ENCODE results near the gene MLPH. TPM values are rescaled to one million over a fixed set of nuclear protein-coding genes. Genes with fewer than 3 reads are reported as not detected.
A peak's percentile ranks its signal among the peaks of the same experiment; 100 is the strongest.

MLPH gene
- total RNA-seq, 6 experiments from 2014 or later = 20.8 to 52.8 (median 35.1) TPM

DNA sequence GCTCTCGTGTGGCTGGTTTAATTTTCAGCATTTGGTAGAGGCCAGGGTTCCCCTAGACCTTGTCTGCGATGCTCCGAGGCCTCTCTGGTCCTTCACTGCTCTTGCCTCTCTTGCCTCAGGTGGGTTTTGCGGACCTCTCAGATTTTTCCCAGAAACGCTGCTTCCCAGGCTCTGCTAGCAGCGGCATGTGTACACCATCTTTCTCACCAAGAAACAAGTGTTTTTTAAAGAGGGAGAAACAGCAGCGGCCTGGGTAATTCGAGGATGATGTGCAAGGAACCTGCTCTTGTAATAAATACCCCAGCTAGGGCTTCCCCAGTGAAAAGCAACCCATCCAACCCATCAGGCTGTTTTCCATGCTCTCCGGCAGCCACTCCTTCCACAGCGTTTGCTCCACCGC lies 39.6 kb upstream of the MLPH start:
- TF ChIP-seq, protein P1, sequence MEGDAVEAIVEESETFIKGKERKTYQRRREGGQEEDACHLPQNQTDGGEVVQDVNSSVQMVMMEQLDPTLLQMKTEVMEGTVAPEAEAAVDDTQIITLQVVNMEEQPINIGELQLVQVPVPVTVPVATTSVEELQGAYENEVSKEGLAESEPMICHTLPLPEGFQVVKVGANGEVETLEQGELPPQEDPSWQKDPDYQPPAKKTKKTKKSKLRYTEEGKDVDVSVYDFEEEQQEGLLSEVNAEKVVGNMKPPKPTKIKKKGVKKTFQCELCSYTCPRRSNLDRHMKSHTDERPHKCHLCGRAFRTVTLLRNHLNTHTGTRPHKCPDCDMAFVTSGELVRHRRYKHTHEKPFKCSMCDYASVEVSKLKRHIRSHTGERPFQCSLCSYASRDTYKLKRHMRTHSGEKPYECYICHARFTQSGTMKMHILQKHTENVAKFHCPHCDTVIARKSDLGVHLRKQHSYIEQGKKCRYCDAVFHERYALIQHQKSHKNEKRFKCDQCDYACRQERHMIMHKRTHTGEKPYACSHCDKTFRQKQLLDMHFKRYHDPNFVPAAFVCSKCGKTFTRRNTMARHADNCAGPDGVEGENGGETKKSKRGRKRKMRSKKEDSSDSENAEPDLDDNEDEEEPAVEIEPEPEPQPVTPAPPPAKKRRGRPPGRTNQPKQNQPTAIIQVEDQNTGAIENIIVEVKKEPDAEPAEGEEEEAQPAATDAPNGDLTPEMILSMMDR (IDR thresholded peaks at IDR 0.05) = no peak
- no peak for TF ChIP-seq POLR2A (IDR thresholded peaks at IDR 0.05)
- Histone ChIP-seq H3K27ac (no peak overlapping the region), H3K9me3 (no peaks in the 10 kb centered on the region), H3K4me1 (no peaks in the 10 kb centered on the region), H3K36me3 (no peaks in the 10 kb centered on the region), H3K27me3 (no peaks in the 10 kb centered on the region), H3K4me3 (no peak overlapping the region)
- no peak for ATAC-seq
- intact Hi-C loops (cut with DNase I) = no loop called here
- no peak for DNase-seq
- 75% methylated on average over 9 of the region's 11 CpGs for WGBS (ENCODE audit: insufficient coverage, low coverage, low lambda C conversion rate, missing lambda C conversion rate)

DNA sequence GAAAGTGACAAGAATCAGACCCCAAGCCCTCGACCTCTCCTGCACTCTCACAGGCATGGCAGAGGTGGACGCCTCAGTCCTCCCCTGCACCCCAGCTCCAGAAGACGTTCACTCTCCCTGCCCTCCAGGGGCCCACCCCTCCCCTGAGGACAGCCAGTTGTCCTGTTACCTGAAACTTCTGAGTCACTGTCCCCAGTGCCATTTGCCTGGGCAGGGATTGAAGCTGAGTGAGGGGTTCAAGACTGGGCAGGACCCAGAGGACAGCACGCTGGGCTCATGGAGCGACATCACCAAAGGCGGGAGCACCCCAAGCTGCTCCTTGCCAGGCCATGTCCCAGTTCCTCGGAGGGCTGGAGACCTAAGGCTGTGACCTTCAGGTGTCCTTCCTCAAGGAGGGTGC lies 38.9 kb upstream of the MLPH start:
- H3K4me3 ChIP-seq = no peak overlapping the region
- DNase-seq = no peak
- TF ChIP-seq POLR2A (IDR thresholded peaks at IDR 0.05) = no peak
- TF ChIP-seq, protein P1 (IDR thresholded peaks at IDR 0.05) = no peak
- no peaks in the 10 kb centered on the region for H3K36me3 ChIP-seq
- ATAC-seq = no peak
- 68% methylated on average over 4 of the region's 7 CpGs for WGBS (ENCODE audit: insufficient coverage, low coverage, low lambda C conversion rate, missing lambda C conversion rate)
- H3K4me1 ChIP-seq = no peaks in the 10 kb centered on the region
- no peaks in the 10 kb centered on the region for H3K9me3 ChIP-seq
- no peaks in the 10 kb centered on the region for H3K27me3 ChIP-seq
- intact Hi-C loops (cut with DNase I) = no loop called here
- no peak overlapping the region for H3K27ac ChIP-seq

DNA sequence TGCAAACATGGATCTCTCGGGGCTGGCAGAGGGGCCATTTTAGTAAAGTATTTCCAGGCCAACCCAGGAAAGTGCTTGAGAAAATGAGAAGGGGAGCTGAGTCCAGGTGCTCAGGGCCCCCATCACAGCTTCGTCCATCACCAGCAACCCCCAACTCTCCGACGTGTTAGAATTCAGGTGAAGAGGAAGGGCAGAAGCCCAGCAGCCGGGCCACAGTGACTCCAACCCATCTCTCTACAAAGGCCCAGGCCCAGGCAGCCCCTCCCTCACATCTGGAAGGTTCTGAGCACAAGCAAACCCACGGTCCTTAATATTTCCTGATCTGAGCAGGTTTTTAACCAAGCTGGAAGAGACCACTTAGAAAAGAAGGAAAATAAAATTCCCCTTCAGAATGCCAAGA lies 38.4 kb upstream of the MLPH start:
- TF ChIP-seq, protein P1 (IDR thresholded peaks at IDR 0.05) = no peak
- TF ChIP-seq POLR2A (IDR thresholded peaks at IDR 0.05) = no peak
- Histone ChIP-seq H3K4me3 (no peak overlapping the region), H3K4me1 (no peaks in the 10 kb centered on the region), H3K36me3 (no peaks in the 10 kb centered on the region), H3K27ac (no peak overlapping the region), H3K27me3 (no peaks in the 10 kb centered on the region), H3K9me3 (no peaks in the 10 kb centered on the region)
- WGBS (ENCODE audit: insufficient coverage, low coverage, low lambda C conversion rate, missing lambda C conversion rate) = 79% methylated on average over 6 of the region's 6 CpGs
- ATAC-seq = no peak
- intact Hi-C loops (cut with DNase I) = no loop called here
- no peak for DNase-seq

DNA sequence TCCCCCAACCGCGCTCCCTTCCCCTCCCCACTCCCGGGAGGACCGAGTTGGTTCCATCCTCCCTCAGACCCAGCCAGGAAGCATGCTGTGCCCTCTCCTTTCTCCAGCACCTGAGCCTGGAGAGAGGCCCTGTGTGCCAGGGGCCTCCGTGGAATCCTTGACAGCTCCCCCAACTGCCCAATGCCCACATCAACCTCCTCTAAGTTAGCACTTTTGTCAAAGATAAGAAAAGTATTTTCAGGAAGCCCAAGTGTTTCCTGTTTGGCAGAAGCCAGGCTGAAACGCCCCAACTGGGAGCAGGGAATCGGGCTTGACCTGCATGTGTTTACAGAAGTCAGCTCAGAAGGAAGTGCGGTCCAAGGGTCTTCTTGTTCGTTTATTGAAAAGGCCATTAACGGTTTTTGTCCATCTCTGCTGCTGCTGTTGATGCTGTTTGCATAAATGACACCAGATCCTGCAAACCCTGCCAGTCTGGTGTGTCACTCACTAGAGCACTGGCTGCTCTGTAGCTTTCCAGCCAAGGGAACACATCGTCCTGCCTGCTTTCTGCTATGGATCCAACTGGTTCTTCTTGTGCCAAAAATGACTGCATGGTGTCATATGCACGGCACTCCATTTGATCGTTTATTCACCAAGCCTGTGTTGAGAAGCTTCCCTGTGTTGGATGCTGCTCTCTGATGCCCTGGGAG lies 37.7 kb upstream of the MLPH start:
- no peaks in the 10 kb centered on the region for H3K4me1 ChIP-seq
- no peaks in the 10 kb centered on the region for H3K36me3 ChIP-seq
- ATAC-seq (peak in 3 of 4 donors; percentile 38 to 48 (median 41)), DNase-seq (no peak)
- 21% methylated on average over 9 of the region's 13 CpGs for WGBS (ENCODE audit: insufficient coverage, low coverage, low lambda C conversion rate, missing lambda C conversion rate)
- intact Hi-C loops (cut with DNase I) = no loop called here
- H3K27me3 ChIP-seq = no peaks in the 10 kb centered on the region
- no peaks in the 10 kb centered on the region for H3K9me3 ChIP-seq
- peak overlapping the region in 1 of 3 donors; percentile 20 for H3K27ac ChIP-seq
- H3K4me3 ChIP-seq = no peak overlapping the region
- TF ChIP-seq, protein P1 (IDR thresholded peaks at IDR 0.05) = no peak
- TF ChIP-seq POLR2A (IDR thresholded peaks at IDR 0.05) = no peak
